Measurements from ENCODE around the gene EML4.
"Not testable (repeated sequence)": the region's sequence is repeated elsewhere in the genome, so short reads cannot be mapped to it uniquely, and the experiment has no call there.

Gene EML4

GRCh38 chr2:42360493-42360889 is 191.3 kb downstream of the EML4 start:
- peak; percentile 9 for DNase-seq (ENCODE audit: low spot score)

- peak; percentile 98 for DNase-seq (ENCODE audit: low spot score)
These were observed 192.0 kb downstream of the EML4 start, which contains the start of gene COX7A2L for GRCh38 chr2:42360890-42361727. COX7A2L (minus strand) TSS chr2:42361217; CDS start chr2:42361161, 56 bp downstream.

- DNase-seq (ENCODE audit: low spot score): peak; percentile 8
These were observed 192.7 kb downstream of the EML4 start for GRCh38 chr2:42361728-42362283.

- no peak for DNase-seq (ENCODE audit: low spot score)
These were observed 194.3 kb downstream of the EML4 start for GRCh38 chr2:42363413-42363812.

- DNase-seq (ENCODE audit: low spot score): no peak
These were observed 195.5 kb downstream of the EML4 start for GRCh38 chr2:42364658-42365057.

GRCh38 chr2:42366411-42366810 is 197.3 kb downstream of the EML4 start:
- no peak for DNase-seq (ENCODE audit: low spot score)

GRCh38 chr2:42367835-42368234 is 198.7 kb downstream of the EML4 start:
- no peak for DNase-seq (ENCODE audit: low spot score)

- DNase-seq (ENCODE audit: low spot score): no peak
These were observed 199.8 kb downstream of the EML4 start for GRCh38 chr2:42368817-42369531.

GRCh38 chr2:42369532-42370229 is 200.5 kb downstream of the EML4 start:
- DNase-seq (ENCODE audit: low spot score): no peak

GRCh38 chr2:42371611-42372473 is 202.7 kb downstream of the EML4 start:
- no peak for DNase-seq (ENCODE audit: low spot score)

GRCh38 chr2:42372474-42373200 is 203.5 kb downstream of the EML4 start:
- DNase-seq (ENCODE audit: low spot score): no peak

- no peak for DNase-seq (ENCODE audit: low spot score)
These were observed 207.6 kb downstream of the EML4 start for GRCh38 chr2:42376758-42377157.

GRCh38 chr2:42378415-42378814 is 209.3 kb downstream of the EML4 start:
- no peak for DNase-seq (ENCODE audit: low spot score)

- not testable (repeated sequence) for DNase-seq (ENCODE audit: low spot score)
These were observed 210.9 kb downstream of the EML4 start for GRCh38 chr2:42380026-42380425.

GRCh38 chr2:42382144-42382543 is 213.0 kb downstream of the EML4 start:
- no peak for DNase-seq (ENCODE audit: low spot score)

Measured in germinal center (tissue), 1 donor.